Esophagus muscularis mucosa (tissue), 4 donors: ENCODE results near the gene SMO.

Source experiments
- CTCF ChIP-seq, 3 experiments: fragments of 200-600 bp in 2 of 3; fragments of 450-650 bp in 1 of 3; sonication (generic) in 2 of 3; IDR thresholded peaks; one replicate each; pipeline ENCODE4 v1.5.1; 2017 to 2019; ENCODE audit warnings: antibody characterized with exemption in 3 of 3, mild to moderate bottlenecking in 2 of 3, moderate library complexity in 1 of 3
- EP300 ChIP-seq: sonication (generic); formaldehyde crosslinking; IDR thresholded peaks from one replicate; pipeline ENCODE4 v1.6.1; 2017; ENCODE audit warnings: antibody characterized with exemption
- POLR2AphosphoS5 ChIP-seq, 2 donors: sonication (generic); formaldehyde crosslinking; IDR thresholded peaks; one replicate each; pipeline ENCODE4 v1.6.1; 2017; ENCODE audit warnings: antibody characterized with exemption in 2 of 2

DNA sequence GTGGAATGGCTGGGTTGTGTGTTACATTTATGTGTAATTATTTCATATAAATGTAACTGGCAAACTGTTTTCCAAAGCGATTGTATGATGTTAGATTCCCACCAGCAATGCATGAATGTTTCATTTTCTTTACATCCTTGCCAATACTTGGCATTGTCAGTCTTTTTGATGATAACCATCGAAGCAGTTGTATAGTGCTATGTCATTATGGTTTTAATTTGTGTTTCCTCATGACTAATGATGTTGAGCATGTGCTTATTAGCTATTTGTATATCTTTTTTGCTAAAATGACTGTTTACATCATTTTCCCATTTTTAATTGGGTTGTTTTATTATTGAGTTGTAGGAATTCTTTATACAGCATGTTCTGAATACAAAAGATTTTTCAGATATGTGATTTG is 58.7 kb downstream of the SMO start:
- no peak for TF ChIP-seq CTCF (IDR thresholded peaks at IDR 0.05)
- TF ChIP-seq POLR2AphosphoS5 (IDR thresholded peaks at IDR 0.05): no peak
- no peak for TF ChIP-seq EP300
